Ovary (tissue), 9 donors: Measurements from ENCODE around the gene TAS2R5. TPM values are rescaled to one million over a fixed set of nuclear protein-coding genes. Genes with fewer than 3 reads are reported as not detected.

ENCODE experiments used
- DNase-seq, 5 donors: peaks; one replicate each; pipeline ENCODE4 v3.0.0-alpha.2; 2019 to 2020
- H3K27ac ChIP-seq, 2 donors: fragments of 200-600 bp; one replicate each; pipeline versions ENCODE4 v1.5.1 to v1.8.0; 2019 to 2022
- H3K27me3 ChIP-seq: fragments of 200-600 bp; one replicate; pipeline ENCODE4 v1.8.0; 2022
- H3K36me3 ChIP-seq: fragments of 200-600 bp; sonication (generic); one replicate; pipeline ENCODE4 v1.5.1; 2019
- H3K4me1 ChIP-seq: one replicate; pipeline ENCODE4 v1.8.1; 2013; ENCODE audit warnings: mild to moderate bottlenecking, moderate library complexity; ENCODE audit not compliant: insufficient read depth
- H3K4me3 ChIP-seq: fragments of 200-600 bp; sonication (generic); one replicate; pipeline ENCODE4 v1.5.1; 2017
- H3K9me3 ChIP-seq, 2 donors: fragments of 200-600 bp in 1 of 2; sonication (generic) in 1 of 2; one replicate each; pipeline versions ENCODE4 v1.5.1 to v1.8.1; 2013 to 2019; ENCODE audit warnings: mild to moderate bottlenecking in 1 of 2, moderate library complexity in 1 of 2
- CTCF ChIP-seq, 3 donors: fragments of 450-650 bp in 2 of 3; fragments of 200-600 bp in 1 of 3; IDR thresholded peaks; one replicate each; pipeline versions ENCODE4 v1.5.1 to v1.8.0; 2016 to 2022; ENCODE audit warnings: antibody characterized with exemption in 3 of 3, mild to moderate bottlenecking in 1 of 3
- EP300 ChIP-seq: sonication (generic); formaldehyde crosslinking; IDR thresholded peaks from one replicate; pipeline ENCODE4 v1.6.1; 2017; ENCODE audit warnings: antibody characterized with exemption
- POLR2A ChIP-seq: fragments of 450-650 bp; IDR thresholded peaks from one replicate; pipeline ENCODE4 v1.6.1; 2017; ENCODE audit warnings: antibody characterized with exemption, mild to moderate bottlenecking, moderate library complexity
- WGBS, 3 donors: extraction: QIAGEN DNeasy Blood & Tissue Kit in 1 of 3; methylation state at CpG; one replicate each; pipeline versions ENCODE4 v1.1.5 to v1.1.7; 2013 to 2017; 5-methylcytosine and 5-hydroxymethylcytosine counted together
- intact Hi-C, 4 donors: fragments of 100-400 bp; cut with DNase I; formaldehyde crosslinking; loops; one replicate each; pipeline versions ENCODE4 v1.11.0 to v1.15.1; 2022 to 2023
- polyA plus RNA-seq, 2 donors: library from polyadenylated mRNA; stranded (reverse); fragments of 200-250 nt in 1 of 2; fragments of 350-450 nt in 1 of 2; fragmentation: Illumina TruSeq in 1 of 2; extraction: RNeasy Lipid Tissue Mini Kit (QIAGEN cat#74804) in 1 of 2; gene quantifications; one replicate each; pipeline ENCODE4 v1.2.3, GENCODE V29; 2013 to 2014
- total RNA-seq, 7 donors: library from RNA; depleted of rRNA in 2 of 7; stranded (reverse); fragments of >200 nt in 2 of 7; fragmentation: NEBNext Ultra II Directional in 3 of 7; extraction: Animal tissue kit (Norgen Biotek cat#: 25700) in 3 of 7; gene quantifications; one replicate each; pipeline versions ENCODE4 v1.1.0 to v1.2.4, GENCODE V29; 2016 to 2023
- donor health status: DM: no; HTN: no; CAD: no; lungs with moderate emphysema.
- donor health status: DM: no; HTN: no; CAD: no.
- donor health status: Bipolar disorder and iron deficiency.
- donor health status: DM: yes; HTN: yes; CAD: no.
- donor health status: DM: no; HTN: no; CAD: no.
- donor health status: DM: yes; HTN: yes; CAD: no.

Gene TAS2R5
- total and polyA plus RNA-seq, 9 donors, result 1.2 to 4.9 (median 3.0) TPM

- no peaks in the 10 kb centered on the region for H3K27me3 ChIP-seq
- WGBS, 3 donors, result 91 to 96% (median 96%) methylated on average over 5 of the region's 5 CpGs
- TF ChIP-seq POLR2A (no peak), CTCF (IDR thresholded peaks at IDR 0.05) (no peak), EP300 (no peak)
- no peaks in the 10 kb centered on the region for H3K9me3 ChIP-seq
- DNase-seq, result no peak
- no peak overlapping the region for H3K27ac ChIP-seq
- H3K36me3 ChIP-seq, result no peaks in the 10 kb centered on the region
- peaks cover 2% of the 10 kb centered on the region for H3K4me1 ChIP-seq
- intact Hi-C loops, result no loop called here
- H3K4me3 ChIP-seq, result no peak overlapping the region
Observed at GRCh38 chr7:141837683-141838082, 47.7 kb downstream of the TAS2R5 start.

GRCh38 chr7:141838581-141838980 is 48.6 kb downstream of the TAS2R5 start:
- Histone ChIP-seq H3K9me3 (no peaks in the 10 kb centered on the region), H3K4me3 (no peak overlapping the region), H3K27me3 (no peaks in the 10 kb centered on the region), H3K4me1 (peaks cover 2% of the 10 kb centered on the region), H3K36me3 (no peaks in the 10 kb centered on the region), H3K27ac (no peak overlapping the region)
- no peak for TF ChIP-seq CTCF (IDR thresholded peaks at IDR 0.05)
- no peak for TF ChIP-seq POLR2A
- no peak for TF ChIP-seq EP300
- 93 to 100% (median 98%) methylated on average over 1 of the region's 1 CpG for WGBS, 3 donors
- no peak for DNase-seq
- intact Hi-C loops, result no loop called here

DNA sequence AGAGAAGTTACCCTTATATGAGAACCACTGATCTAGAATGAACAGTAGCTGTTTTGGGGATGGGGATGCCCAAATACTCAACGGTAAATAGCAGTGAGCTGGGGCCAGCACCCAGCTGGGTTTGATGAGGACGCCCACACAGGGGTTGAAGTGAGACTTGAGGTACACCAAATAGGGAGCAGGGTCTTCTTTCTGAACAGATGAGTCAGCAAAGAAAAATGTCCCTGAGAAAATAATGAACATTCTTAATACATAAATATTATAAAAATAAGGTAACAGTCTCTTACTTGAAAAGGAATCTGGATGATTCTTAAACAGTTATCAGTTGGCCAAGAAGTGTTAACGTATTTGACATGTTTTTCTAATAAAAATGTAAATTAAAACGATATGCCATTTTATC is 49.2 kb downstream of the TAS2R5 start:
- Histone ChIP-seq H3K9me3 (no peaks in the 10 kb centered on the region), H3K36me3 (no peaks in the 10 kb centered on the region), H3K27ac (no peak overlapping the region), H3K4me1 (peaks cover 2% of the 10 kb centered on the region), H3K27me3 (no peaks in the 10 kb centered on the region), H3K4me3 (no peak overlapping the region)
- no peak for TF ChIP-seq CTCF (IDR thresholded peaks at IDR 0.05)
- TF ChIP-seq POLR2A, result no peak
- TF ChIP-seq EP300, result no peak
- no peak for DNase-seq
- WGBS, 3 donors, result 61 to 75% (median 65%) methylated on average over 4 of the region's 4 CpGs
- intact Hi-C loops, result no loop called here

- DNase-seq, result no peak
- no peak overlapping the region for H3K27ac ChIP-seq
- TF ChIP-seq POLR2A (no peak), EP300 (no peak), CTCF (IDR thresholded peaks at IDR 0.05) (no peak)
- H3K4me1 ChIP-seq, result peaks cover 2% of the 10 kb centered on the region
- no peak overlapping the region for H3K4me3 ChIP-seq
- no peaks in the 10 kb centered on the region for H3K36me3 ChIP-seq
- intact Hi-C loops, result no loop called here
- H3K27me3 ChIP-seq, result no peaks in the 10 kb centered on the region
- no peaks in the 10 kb centered on the region for H3K9me3 ChIP-seq
- WGBS, 3 donors, result 92 to 96% (median 96%) methylated on average over 5 of the region's 5 CpGs
Observed at GRCh38 chr7:141840708-141841107, 50.7 kb downstream of the TAS2R5 start.

Other genes with a start within 250 kb of the TAS2R5 start
- 10 to 100 TPM; 14.1 to 32.1 (median 21.8) TPM for gene AGK, start 238.8 kb upstream of the TAS2R5 start, total RNA-seq
- gene AGK, start 238.8 kb upstream of the TAS2R5 start, polyA plus RNA-seq, result 10 to 100 TPM; 11.3 to 26.6 TPM
- gene DENND11, start 88.1 kb upstream of the TAS2R5 start, total RNA-seq, result 10 to 100 TPM in 6 of 7 donors, 1 to 10 TPM in 1; 8.9 to 15.7 (median 13.0) TPM
- 10 to 100 TPM in 1 of 2 donors, 1 to 10 TPM in 1; 6.0 to 13.2 TPM for gene DENND11, start 88.1 kb upstream of the TAS2R5 start, polyA plus RNA-seq
- under 1 TPM in 3 of 7 donors, not detected in 4; 0.07 to 0.27 (median 0.20) TPM for gene WEE2, start 81.9 kb upstream of the TAS2R5 start, total RNA-seq
- under 1 TPM in 1 of 2 donors, not detected in 1; 0.11 TPM for gene WEE2, start 81.9 kb upstream of the TAS2R5 start, polyA plus RNA-seq
- gene SSBP1, start 51.9 kb upstream of the TAS2R5 start, total RNA-seq, result 100 to 1,000 TPM in 1 of 7 donors, 10 to 100 TPM in 6; 79.3 to 109 (median 91.4) TPM
- 100 to 1,000 TPM; 142 to 228 TPM for gene SSBP1, start 51.9 kb upstream of the TAS2R5 start, polyA plus RNA-seq
- gene TAS2R3, start 26.1 kb upstream of the TAS2R5 start, total RNA-seq, result 1 to 10 TPM; 1.2 to 4.9 (median 3.5) TPM
- gene TAS2R3, start 26.1 kb upstream of the TAS2R5 start, polyA plus RNA-seq, result under 1 TPM; 0.17 to 0.92 TPM
- gene TAS2R4, start 13.5 kb upstream of the TAS2R5 start, total RNA-seq, result 1 to 10 TPM; 1.3 to 2.7 (median 2.0) TPM
- 1 to 10 TPM in 1 of 2 donors, under 1 TPM in 1; 0.34 to 1.5 TPM for gene TAS2R4, start 13.5 kb upstream of the TAS2R5 start, polyA plus RNA-seq
- not detected for gene PRSS37, start 51.3 kb downstream of the TAS2R5 start, total RNA-seq
- not detected for gene PRSS37, start 51.3 kb downstream of the TAS2R5 start, polyA plus RNA-seq
- gene OR9A4, start 126.2 kb downstream of the TAS2R5 start, total RNA-seq, result under 1 TPM in 4 of 7 donors, not detected in 3; 0.12 to 0.43 (median 0.31) TPM
- not detected for gene OR9A4, start 126.2 kb downstream of the TAS2R5 start, polyA plus RNA-seq
- 1 to 10 TPM in 4 of 7 donors, under 1 TPM in 3; 0.45 to 3.5 (median 1.5) TPM for gene CLEC5A, start 156.8 kb downstream of the TAS2R5 start, total RNA-seq
- gene CLEC5A, start 156.8 kb downstream of the TAS2R5 start, polyA plus RNA-seq, result under 1 TPM; 0.31 to 0.32 TPM
- gene TAS2R38, start 183.6 kb downstream of the TAS2R5 start, total RNA-seq, result not detected
- not detected for gene TAS2R38, start 183.6 kb downstream of the TAS2R5 start, polyA plus RNA-seq
- gene MGAM, start 205.7 kb downstream of the TAS2R5 start, total RNA-seq, result 1 to 10 TPM in 2 of 7 donors, under 1 TPM in 5; 0.51 to 1.6 (median 0.87) TPM
- gene MGAM, start 205.7 kb downstream of the TAS2R5 start, polyA plus RNA-seq, result under 1 TPM; 0.08 to 0.32 TPM